Hepatocyte (in vitro differentiated cells): ENCODE measurements around the gene SLC2A4. TPM values are rescaled to one million over a fixed set of nuclear protein-coding genes. Genes with fewer than 3 reads are reported as not detected.
"Not testable (repeated sequence)": the region's sequence is repeated elsewhere in the genome, so short reads cannot be mapped to it uniquely, and the experiment has no call there.

Source experiments
- DNase-seq: peaks from one replicate; pipeline ENCODE4 v3.0.0-alpha.2; 2016; ENCODE audit warnings: low spot score
- H2AFZ ChIP-seq: fragments of 200-600 bp; sonication (generic); 2 replicates; pipeline ENCODE4 v1.6.0; 2016; ENCODE audit warnings: antibody characterized with exemption, mild to moderate bottlenecking
- H3K27ac ChIP-seq: fragments of 200-600 bp; sonication (generic); 2 replicates; pipeline ENCODE4 v1.5.1; 2016; ENCODE audit warnings: mild to moderate bottlenecking
- H3K27me3 ChIP-seq: fragments of 200-600 bp; sonication (generic); 2 replicates; pipeline ENCODE4 v1.6.1; 2016
- H3K36me3 ChIP-seq: fragments of 200-600 bp; sonication (generic); replicated peaks from 2 replicates; pipeline ENCODE4 v1.5.1; 2016; ENCODE audit warnings: low read depth; ENCODE audit not compliant: insufficient read depth
- H3K4me1 ChIP-seq: fragments of 200-600 bp; sonication (generic); 2 replicates; pipeline ENCODE4 v1.5.1; 2016; ENCODE audit warnings: mild to moderate bottlenecking, moderate library complexity; ENCODE audit not compliant: insufficient read depth
- H3K4me2 ChIP-seq: fragments of 200-600 bp; sonication (generic); 2 replicates; pipeline ENCODE4 v1.6.0; 2016
- H3K4me3 ChIP-seq: fragments of 200-600 bp; sonication (generic); 2 replicates; pipeline ENCODE4 v1.5.1; 2016; ENCODE audit warnings: mild to moderate bottlenecking
- H3K79me2 ChIP-seq: fragments of 200-600 bp; sonication (generic); 2 replicates; pipeline ENCODE4 v1.6.0; 2017; ENCODE audit warnings: mild to moderate bottlenecking
- H3K9me2 ChIP-seq: fragments of 200-600 bp; sonication (generic); replicated peaks from 2 replicates; pipeline ENCODE4 v1.6.0; 2017; ENCODE audit warnings: mild to moderate bottlenecking; ENCODE audit not compliant: insufficient read depth
- H3K9me3 ChIP-seq: fragments of 200-600 bp; sonication (generic); 2 replicates; pipeline ENCODE4 v1.5.1; 2016; ENCODE audit warnings: low read depth, mild to moderate bottlenecking
- H4K20me1 ChIP-seq: fragments of 200-600 bp; sonication (generic); 2 replicates; pipeline ENCODE4 v1.6.0; 2016; ENCODE audit warnings: mild to moderate bottlenecking; ENCODE audit not compliant: insufficient read depth, poor library complexity, severe bottlenecking
- CTCF ChIP-seq: fragments of 200-600 bp; sonication (generic); IDR thresholded peaks from 2 replicates; pipeline ENCODE4 v1.5.1; 2016; ENCODE audit warnings: antibody characterized with exemption, mild to moderate bottlenecking; ENCODE audit not compliant: poor library complexity
- EZH2 ChIP-seq: fragments of 200-600 bp; sonication (generic); IDR thresholded peaks from 2 replicates; pipeline ENCODE4 v1.6.1; 2016; ENCODE audit warnings: antibody characterized with exemption, mild to moderate bottlenecking, borderline replicate concordance
- EZH2phosphoT487 ChIP-seq: fragments of 200-600 bp; sonication (generic); IDR thresholded peaks from one replicate; pipeline ENCODE4 v1.6.1; 2018; ENCODE audit warnings: antibody characterized with exemption, mild to moderate bottlenecking, low read depth, moderate library complexity; ENCODE audit not compliant: unreplicated experiment, severe bottlenecking
- WGBS: methylation state at CpG from one replicate; pipeline ENCODE4 v1.1.6; 2016; ENCODE audit warnings: low lambda C conversion rate; ENCODE audit errors: missing lambda C conversion rate; 5-methylcytosine and 5-hydroxymethylcytosine counted together
- polyA plus RNA-seq: library from polyadenylated mRNA; unstranded; fragments of >200 nt; fragmentation: Nextera tagmentation; extraction: Ambion mirVana; gene quantifications from 2 replicates; pipeline ENCODE4 v1.2.1, GENCODE V29; 2016
- small RNA-seq: library from RNA; depleted of rRNA; stranded (forward); fragments of <200 nt; gene quantifications from one replicate; pipeline ENCODE3, GENCODE V24; 2014
- total RNA-seq: library from RNA; depleted of rRNA; stranded (reverse); fragments of >200 nt; gene quantifications from 2 replicates; pipeline ENCODE4 v1.2.3, GENCODE V29; 2014

Gene SLC2A4
- total and polyA plus RNA-seq, 2 experiments from 2014 or later = 0.42 to 1.6 TPM

- H3K27ac ChIP-seq = no peak within 1 kb of the TSS
- no peaks in the 10 kb centered on the region for H3K79me2 ChIP-seq
- no peaks in the 10 kb centered on the region for H4K20me1 ChIP-seq
- no peaks in the 10 kb centered on the region for H3K9me3 ChIP-seq
- no peaks in the 10 kb centered on the region for H3K36me3 ChIP-seq
- WGBS = 65% methylated on average over 14 of the region's 17 CpGs
- H2AFZ ChIP-seq = no peak within 1 kb of the TSS
- no peaks in the 10 kb centered on the region for H3K4me1 ChIP-seq
- no peaks in the 10 kb centered on the region for H3K9me2 ChIP-seq
- H3K27me3 ChIP-seq = no peaks in the 10 kb centered on the region
- TF ChIP-seq EZH2 (no peak), EZH2phosphoT487 (no peak), CTCF (no peak)
- H3K4me3 ChIP-seq = no peak within 1 kb of the TSS
- no peak within 1 kb of the TSS for H3K4me2 ChIP-seq
- no peak for DNase-seq
These were observed 55.0 kb downstream of the SLC2A4 start, which contains the start of gene ACAP1 for GRCh38 chr17:7336240-7337175. Gene ACAP1, plus strand, starts transcription at chr17:7336529. Its CDS starts 206 bp downstream, at chr17:7336735.

- not testable (repeated sequence) for H4K20me1 ChIP-seq, DNase-seq, H3K36me3 ChIP-seq, H3K4me3 ChIP-seq, H3K79me2 ChIP-seq, H3K4me1 ChIP-seq, H3K27me3 ChIP-seq, H2AFZ ChIP-seq, H3K27ac ChIP-seq, H3K9me2 ChIP-seq, H3K4me2 ChIP-seq, H3K9me3 ChIP-seq
- 90% methylated on average over 7 of the region's 7 CpGs for WGBS
These were observed 56.1 kb downstream of the SLC2A4 start for GRCh38 chr17:7337600-7337999.

Small RNA genes within 50 kb of the gene (small RNA-seq; reads per million reads assigned to genes)
- not detected for gene AC026954.2
- gene RF00019 = not detected

Other genes with a start within 250 kb of the SLC2A4 start
Only the 30 nearest of the 33 such genes appear.
- 0.24 and 0.37 TPM in 2 replicates for gene CLEC10A, start 201.5 kb upstream of the SLC2A4 start, total RNA-seq
- gene CLEC10A, start 201.5 kb upstream of the SLC2A4 start, polyA plus RNA-seq = 0.17 and 0.21 TPM in 2 replicates
- gene ASGR2, start 166.9 kb upstream of the SLC2A4 start, total RNA-seq = 53.5 and 65.5 TPM in 2 replicates
- 68.2 and 90.6 TPM in 2 replicates for gene ASGR2, start 166.9 kb upstream of the SLC2A4 start, polyA plus RNA-seq
- gene ASGR1, start 102.3 kb upstream of the SLC2A4 start, total RNA-seq = 59.6 and 74.0 TPM in 2 replicates
- 113 and 140 TPM in 2 replicates for gene ASGR1, start 102.3 kb upstream of the SLC2A4 start, polyA plus RNA-seq
- gene DLG4, start 61.9 kb upstream of the SLC2A4 start, total RNA-seq = 8.4 and 10.7 TPM in 2 replicates
- 2.9 and 7.6 TPM in 2 replicates for gene DLG4, start 61.9 kb upstream of the SLC2A4 start, polyA plus RNA-seq
- 298 and 469 TPM in 2 replicates for gene ACADVL, start 61.8 kb upstream of the SLC2A4 start, total RNA-seq
- 1,250 and 1,676 TPM in 2 replicates for gene ACADVL, start 61.8 kb upstream of the SLC2A4 start, polyA plus RNA-seq
- 56.1 and 62.1 TPM in 2 replicates for gene DVL2, start 47.2 kb upstream of the SLC2A4 start, total RNA-seq
- gene DVL2, start 47.2 kb upstream of the SLC2A4 start, polyA plus RNA-seq = 74.6 and 74.7 TPM in 2 replicates
- gene PHF23, start 42.3 kb upstream of the SLC2A4 start, total RNA-seq = 53.9 and 57.9 TPM in 2 replicates
- gene PHF23, start 42.3 kb upstream of the SLC2A4 start, polyA plus RNA-seq = 77.7 and 78.6 TPM in 2 replicates
- 309 and 327 TPM in 2 replicates for gene GABARAP, start 39.3 kb upstream of the SLC2A4 start, total RNA-seq
- gene GABARAP, start 39.3 kb upstream of the SLC2A4 start, polyA plus RNA-seq = 992 and 1,031 TPM in 2 replicates
- gene CTDNEP1, start 30.0 kb upstream of the SLC2A4 start, total RNA-seq = 44.6 and 62.7 TPM in 2 replicates
- gene CTDNEP1, start 30.0 kb upstream of the SLC2A4 start, polyA plus RNA-seq = 86.9 and 96.7 TPM in 2 replicates
- gene ELP5, start 29.5 kb upstream of the SLC2A4 start, total RNA-seq = 30.4 and 30.6 TPM in 2 replicates
- 38.0 and 49.6 TPM in 2 replicates for gene ELP5, start 29.5 kb upstream of the SLC2A4 start, polyA plus RNA-seq
- 169 and 197 TPM in 2 replicates for gene CLDN7, start 19.2 kb upstream of the SLC2A4 start, total RNA-seq
- gene CLDN7, start 19.2 kb upstream of the SLC2A4 start, polyA plus RNA-seq = 290 and 341 TPM in 2 replicates
- 1.4 and 1.7 TPM in 2 replicates for gene YBX2, start 12.9 kb downstream of the SLC2A4 start, total RNA-seq
- gene YBX2, start 12.9 kb downstream of the SLC2A4 start, polyA plus RNA-seq = 1.3 and 3.0 TPM in 2 replicates
- 267 and 331 TPM in 2 replicates for gene EIF5A, start 25.9 kb downstream of the SLC2A4 start, total RNA-seq
- 693 and 747 TPM in 2 replicates for gene EIF5A, start 25.9 kb downstream of the SLC2A4 start, polyA plus RNA-seq
- gene GPS2, start 33.6 kb downstream of the SLC2A4 start, total RNA-seq = 34.5 and 50.3 TPM in 2 replicates
- 103 and 111 TPM in 2 replicates for gene GPS2, start 33.6 kb downstream of the SLC2A4 start, polyA plus RNA-seq
- gene NEURL4, start 47.6 kb downstream of the SLC2A4 start, total RNA-seq = 9.2 and 9.6 TPM in 2 replicates
- 9.5 and 13.9 TPM in 2 replicates for gene NEURL4, start 47.6 kb downstream of the SLC2A4 start, polyA plus RNA-seq
- not detected in 2 replicates for gene ACAP1, start 54.8 kb downstream of the SLC2A4 start, total RNA-seq
- 10.2 and 14.6 TPM in 2 replicates for gene ACAP1, start 54.8 kb downstream of the SLC2A4 start, polyA plus RNA-seq
- gene KCTD11, start 70.4 kb downstream of the SLC2A4 start, total RNA-seq = 9.2 and 12.4 TPM in 2 replicates
- gene KCTD11, start 70.4 kb downstream of the SLC2A4 start, polyA plus RNA-seq = 14.1 and 19.6 TPM in 2 replicates
- not detected in 2 replicates for gene TMEM95, start 73.4 kb downstream of the SLC2A4 start, total RNA-seq
- not detected in 2 replicates for gene TMEM95, start 73.4 kb downstream of the SLC2A4 start, polyA plus RNA-seq
- gene TNK1, start 99.4 kb downstream of the SLC2A4 start, total RNA-seq = 8.4 and 11.4 TPM in 2 replicates
- 8.9 and 10.2 TPM in 2 replicates for gene TNK1, start 99.4 kb downstream of the SLC2A4 start, polyA plus RNA-seq
- 11.8 and 17.6 TPM in 2 replicates for gene PLSCR3, start 112.8 kb downstream of the SLC2A4 start, total RNA-seq
- gene PLSCR3, start 112.8 kb downstream of the SLC2A4 start, polyA plus RNA-seq = 58.0 and 59.6 TPM in 2 replicates
- gene TMEM256, start 122.4 kb downstream of the SLC2A4 start, total RNA-seq = 109 and 118 TPM in 2 replicates
- gene TMEM256, start 122.4 kb downstream of the SLC2A4 start, polyA plus RNA-seq = 105 and 109 TPM in 2 replicates
- gene NLGN2, start 126.1 kb downstream of the SLC2A4 start, total RNA-seq = 4.1 and 7.2 TPM in 2 replicates
- 4.3 and 6.6 TPM in 2 replicates for gene NLGN2, start 126.1 kb downstream of the SLC2A4 start, polyA plus RNA-seq
- not detected in 2 replicates for gene SPEM1, start 138.6 kb downstream of the SLC2A4 start, total RNA-seq
- gene SPEM1, start 138.6 kb downstream of the SLC2A4 start, polyA plus RNA-seq = 0.21 TPM in 1 of 2 replicates, not detected in the other
- not detected in 2 replicates for gene SPEM2, start 143.9 kb downstream of the SLC2A4 start, total RNA-seq
- not detected in 2 replicates for gene SPEM2, start 143.9 kb downstream of the SLC2A4 start, polyA plus RNA-seq
- gene SPEM3, start 147.1 kb downstream of the SLC2A4 start, total RNA-seq = not detected in 2 replicates
- not detected in 2 replicates for gene SPEM3, start 147.1 kb downstream of the SLC2A4 start, polyA plus RNA-seq
- gene TMEM102, start 153.7 kb downstream of the SLC2A4 start, total RNA-seq = 12.3 and 12.5 TPM in 2 replicates
- gene TMEM102, start 153.7 kb downstream of the SLC2A4 start, polyA plus RNA-seq = 13.7 and 13.9 TPM in 2 replicates
- gene FGF11, start 157.8 kb downstream of the SLC2A4 start, total RNA-seq = 1.4 and 2.7 TPM in 2 replicates
- 3.6 and 3.8 TPM in 2 replicates for gene FGF11, start 157.8 kb downstream of the SLC2A4 start, polyA plus RNA-seq
- 10.9 and 12.4 TPM in 2 replicates for gene CHRNB1, start 163.3 kb downstream of the SLC2A4 start, total RNA-seq
- 16.9 and 17.5 TPM in 2 replicates for gene CHRNB1, start 163.3 kb downstream of the SLC2A4 start, polyA plus RNA-seq
- 22.7 and 27.1 TPM in 2 replicates for gene ZBTB4, start 197.9 kb downstream of the SLC2A4 start, total RNA-seq
- gene ZBTB4, start 197.9 kb downstream of the SLC2A4 start, polyA plus RNA-seq = 20.8 and 21.5 TPM in 2 replicates
- 0.24 TPM in 1 of 2 replicates, not detected in the other for gene SLC35G6, start 199.7 kb downstream of the SLC2A4 start, total RNA-seq
- gene SLC35G6, start 199.7 kb downstream of the SLC2A4 start, polyA plus RNA-seq = 0.30 and 0.44 TPM in 2 replicates